ENCODE results near the gene ARL4D.

Gene ARL4D, protein sequence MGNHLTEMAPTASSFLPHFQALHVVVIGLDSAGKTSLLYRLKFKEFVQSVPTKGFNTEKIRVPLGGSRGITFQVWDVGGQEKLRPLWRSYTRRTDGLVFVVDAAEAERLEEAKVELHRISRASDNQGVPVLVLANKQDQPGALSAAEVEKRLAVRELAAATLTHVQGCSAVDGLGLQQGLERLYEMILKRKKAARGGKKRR

DNA sequence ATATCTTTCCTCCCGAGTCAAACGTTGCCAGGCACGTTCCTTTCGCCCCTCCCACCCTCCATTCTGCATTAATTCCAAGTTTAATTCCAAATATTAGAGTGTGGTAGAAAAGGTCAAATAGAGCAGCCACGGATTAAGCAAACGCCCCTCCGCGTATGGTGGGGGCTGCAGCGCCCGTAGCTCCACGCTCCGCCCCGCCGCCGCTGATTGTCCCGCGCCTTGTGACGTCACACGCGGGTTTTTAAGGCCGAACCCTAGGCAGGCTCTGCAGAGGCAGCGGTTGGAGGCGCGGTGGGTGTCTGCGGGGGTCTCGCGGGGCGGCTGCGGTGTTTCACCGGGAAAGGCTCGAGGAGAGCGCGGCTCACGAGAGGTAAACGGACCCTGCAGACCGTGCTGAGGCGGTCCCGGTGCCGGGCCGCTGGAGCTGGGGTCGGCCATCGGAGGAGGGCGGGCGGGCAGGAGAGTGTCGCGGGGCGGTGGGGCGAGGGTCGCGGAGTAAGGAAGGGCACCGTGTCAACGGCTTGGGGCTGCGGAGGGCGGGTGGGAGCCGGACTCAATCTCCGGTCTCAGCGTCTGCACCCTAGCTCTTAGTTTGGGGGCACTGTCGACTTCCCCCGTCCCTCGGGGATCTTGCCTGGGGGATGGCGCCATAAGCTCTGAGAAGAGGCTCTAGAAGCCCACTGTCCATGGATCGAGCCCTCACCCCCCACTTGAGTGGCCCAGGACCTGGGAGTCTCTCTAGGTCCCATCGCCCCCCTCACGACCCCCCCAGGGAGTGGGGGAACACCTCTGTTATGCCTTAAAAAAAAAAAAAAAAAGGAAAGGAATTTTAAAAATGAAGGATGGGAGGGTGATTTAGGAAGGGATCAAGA is at the start of gene ARL4D:
TSS of gene ARL4D (plus strand) at position 270 of the 872 bp plus-strand sequence. CDS start 740 bp downstream, outside the sequence.
- H3K4me3 ChIP-seq (ENCODE audit: low read depth, low read length) = peak within 1 kb of the TSS; percentile 65
- peak within 1 kb of the TSS; percentile 38; the same call in 1 of the 2 replicates for H3K27ac ChIP-seq (ENCODE audit: extremely low read depth, low read depth, low read length)
- H3K4me1 ChIP-seq (ENCODE audit: control insufficient read depth, insufficient read depth, low read length) = peaks cover 6% of the 10 kb centered on the region; the same call in 1 of the 2 replicates
- peaks cover 0 to 18% of the 10 kb centered on the region in 2 experiments; a peak in 1 of 3 replicates for H3K36me3 ChIP-seq (ENCODE audit: control insufficient read depth in 2 of 2, insufficient read depth in 1 of 2, low read length in 2 of 2)
- H3K9me3 ChIP-seq (ENCODE audit: control insufficient read depth, insufficient read depth, low read depth, low read length) = no peaks in the 10 kb centered on the region
- ChIA-PET POLR2A (interaction anchor here (0.6 to 5.6 kb wide), 40 partner anchors 10 to 401 kb away, joined by 3 to 76 read pairs (median 4); partner anchors contain the start of genes BRCA1, DHX8 and RPL27), CTCF (interaction anchor here (0.6 to 12.6 kb wide), 10 partner anchors 11 to 401 kb away, joined by 3 to 406 read pairs (median 4); partner anchors contain the start of genes DHX8 and RPL27)
- no peak for TF ChIP-seq MZF1 (tag by site-specific recombination; IDR thresholded peaks at IDR 0.05; ENCODE audit: borderline replicate concordance)
- peak; percentile 60 for TF ChIP-seq EGR2 (tag by site-specific recombination; IDR thresholded peaks at IDR 0.05; ENCODE audit: low read depth)
- peak; percentile 62 for TF ChIP-seq KLF1 (tag by site-specific recombination; IDR thresholded peaks at IDR 0.05)
- TF ChIP-seq, protein P1, sequence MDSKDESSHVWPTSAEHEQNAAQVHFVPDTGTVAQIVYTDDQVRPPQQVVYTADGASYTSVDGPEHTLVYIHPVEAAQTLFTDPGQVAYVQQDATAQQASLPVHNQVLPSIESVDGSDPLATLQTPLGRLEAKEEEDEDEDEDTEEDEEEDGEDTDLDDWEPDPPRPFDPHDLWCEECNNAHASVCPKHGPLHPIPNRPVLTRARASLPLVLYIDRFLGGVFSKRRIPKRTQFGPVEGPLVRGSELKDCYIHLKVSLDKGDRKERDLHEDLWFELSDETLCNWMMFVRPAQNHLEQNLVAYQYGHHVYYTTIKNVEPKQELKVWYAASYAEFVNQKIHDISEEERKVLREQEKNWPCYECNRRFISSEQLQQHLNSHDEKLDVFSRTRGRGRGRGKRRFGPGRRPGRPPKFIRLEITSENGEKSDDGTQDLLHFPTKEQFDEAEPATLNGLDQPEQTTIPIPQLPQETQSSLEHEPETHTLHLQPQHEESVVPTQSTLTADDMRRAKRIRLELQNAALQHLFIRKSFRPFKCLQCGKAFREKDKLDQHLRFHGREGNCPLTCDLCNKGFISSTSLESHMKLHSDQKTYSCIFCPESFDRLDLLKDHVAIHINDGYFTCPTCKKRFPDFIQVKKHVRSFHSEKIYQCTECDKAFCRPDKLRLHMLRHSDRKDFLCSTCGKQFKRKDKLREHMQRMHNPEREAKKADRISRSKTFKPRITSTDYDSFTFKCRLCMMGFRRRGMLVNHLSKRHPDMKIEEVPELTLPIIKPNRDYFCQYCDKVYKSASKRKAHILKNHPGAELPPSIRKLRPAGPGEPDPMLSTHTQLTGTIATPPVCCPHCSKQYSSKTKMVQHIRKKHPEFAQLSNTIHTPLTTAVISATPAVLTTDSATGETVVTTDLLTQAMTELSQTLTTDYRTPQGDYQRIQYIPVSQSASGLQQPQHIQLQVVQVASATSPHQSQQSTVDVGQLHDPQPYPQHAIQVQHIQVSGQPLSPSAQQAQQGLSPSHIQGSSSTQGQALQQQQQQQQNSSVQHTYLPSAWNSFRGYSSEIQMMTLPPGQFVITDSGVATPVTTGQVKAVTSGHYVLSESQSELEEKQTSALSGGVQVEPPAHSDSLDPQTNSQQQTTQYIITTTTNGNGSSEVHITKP (tag by site-specific recombination; IDR thresholded peaks at IDR 0.05) = peak; percentile 99
- TF ChIP-seq ZBTB8A (tag by site-specific recombination; IDR thresholded peaks at IDR 0.05) = peak; percentile 77
- TF ChIP-seq, protein P2, sequence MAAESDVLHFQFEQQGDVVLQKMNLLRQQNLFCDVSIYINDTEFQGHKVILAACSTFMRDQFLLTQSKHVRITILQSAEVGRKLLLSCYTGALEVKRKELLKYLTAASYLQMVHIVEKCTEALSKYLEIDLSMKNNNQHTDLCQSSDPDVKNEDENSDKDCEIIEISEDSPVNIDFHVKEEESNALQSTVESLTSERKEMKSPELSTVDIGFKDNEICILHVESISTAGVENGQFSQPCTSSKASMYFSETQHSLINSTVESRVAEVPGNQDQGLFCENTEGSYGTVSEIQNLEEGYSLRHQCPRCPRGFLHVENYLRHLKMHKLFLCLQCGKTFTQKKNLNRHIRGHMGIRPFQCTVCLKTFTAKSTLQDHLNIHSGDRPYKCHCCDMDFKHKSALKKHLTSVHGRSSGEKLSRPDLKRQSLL (tag by site-specific recombination; IDR thresholded peaks at IDR 0.05) = no peak
- peak; percentile 52; the same call in 1 of the 2 replicates for TF ChIP-seq ZNF335 (tag by site-specific recombination; conservative IDR thresholded peaks at IDR 0.05)
- peak; percentile 64 for TF ChIP-seq GLIS1 (tag by site-specific recombination; IDR thresholded peaks at IDR 0.05)
- 0 out of 2 replicates have a peak, but pooled peaks have one; percentile 43 for TF ChIP-seq ZNF660 (tag by site-specific recombination; IDR thresholded peaks at IDR 0.05)
- no peak for TF ChIP-seq HOXA7 (CRISPR knock-in tag; IDR thresholded peaks at IDR 0.05; ENCODE audit: borderline replicate concordance)
- no peak for TF ChIP-seq SCRT1 (tag by site-specific recombination; IDR thresholded peaks at IDR 0.05; ENCODE audit: borderline replicate concordance)
- TF ChIP-seq ZNF266 (tag by site-specific recombination; IDR thresholded peaks at IDR 0.05; ENCODE audit: low read depth) = no peak
- TF ChIP-seq KLF16 (tag by site-specific recombination; IDR thresholded peaks at IDR 0.05) = peak; percentile 53; the same call in 1 of the 2 replicates
- TF ChIP-seq, protein P3, sequence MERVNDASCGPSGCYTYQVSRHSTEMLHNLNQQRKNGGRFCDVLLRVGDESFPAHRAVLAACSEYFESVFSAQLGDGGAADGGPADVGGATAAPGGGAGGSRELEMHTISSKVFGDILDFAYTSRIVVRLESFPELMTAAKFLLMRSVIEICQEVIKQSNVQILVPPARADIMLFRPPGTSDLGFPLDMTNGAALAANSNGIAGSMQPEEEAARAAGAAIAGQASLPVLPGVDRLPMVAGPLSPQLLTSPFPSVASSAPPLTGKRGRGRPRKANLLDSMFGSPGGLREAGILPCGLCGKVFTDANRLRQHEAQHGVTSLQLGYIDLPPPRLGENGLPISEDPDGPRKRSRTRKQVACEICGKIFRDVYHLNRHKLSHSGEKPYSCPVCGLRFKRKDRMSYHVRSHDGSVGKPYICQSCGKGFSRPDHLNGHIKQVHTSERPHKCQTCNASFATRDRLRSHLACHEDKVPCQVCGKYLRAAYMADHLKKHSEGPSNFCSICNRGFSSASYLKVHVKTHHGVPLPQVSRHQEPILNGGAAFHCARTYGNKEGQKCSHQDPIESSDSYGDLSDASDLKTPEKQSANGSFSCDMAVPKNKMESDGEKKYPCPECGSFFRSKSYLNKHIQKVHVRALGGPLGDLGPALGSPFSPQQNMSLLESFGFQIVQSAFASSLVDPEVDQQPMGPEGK (tag by site-specific recombination; IDR thresholded peaks at IDR 0.05) = peak; percentile 95
- TF ChIP-seq, protein P4, sequence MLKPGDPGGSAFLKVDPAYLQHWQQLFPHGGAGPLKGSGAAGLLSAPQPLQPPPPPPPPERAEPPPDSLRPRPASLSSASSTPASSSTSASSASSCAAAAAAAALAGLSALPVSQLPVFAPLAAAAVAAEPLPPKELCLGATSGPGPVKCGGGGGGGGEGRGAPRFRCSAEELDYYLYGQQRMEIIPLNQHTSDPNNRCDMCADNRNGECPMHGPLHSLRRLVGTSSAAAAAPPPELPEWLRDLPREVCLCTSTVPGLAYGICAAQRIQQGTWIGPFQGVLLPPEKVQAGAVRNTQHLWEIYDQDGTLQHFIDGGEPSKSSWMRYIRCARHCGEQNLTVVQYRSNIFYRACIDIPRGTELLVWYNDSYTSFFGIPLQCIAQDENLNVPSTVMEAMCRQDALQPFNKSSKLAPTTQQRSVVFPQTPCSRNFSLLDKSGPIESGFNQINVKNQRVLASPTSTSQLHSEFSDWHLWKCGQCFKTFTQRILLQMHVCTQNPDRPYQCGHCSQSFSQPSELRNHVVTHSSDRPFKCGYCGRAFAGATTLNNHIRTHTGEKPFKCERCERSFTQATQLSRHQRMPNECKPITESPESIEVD (tag by site-specific recombination; IDR thresholded peaks at IDR 0.05) = no peak
- peak; percentile 68 for TF ChIP-seq ZBTB17 (tag by site-specific recombination; IDR thresholded peaks at IDR 0.05)
- TF ChIP-seq, protein P5, sequence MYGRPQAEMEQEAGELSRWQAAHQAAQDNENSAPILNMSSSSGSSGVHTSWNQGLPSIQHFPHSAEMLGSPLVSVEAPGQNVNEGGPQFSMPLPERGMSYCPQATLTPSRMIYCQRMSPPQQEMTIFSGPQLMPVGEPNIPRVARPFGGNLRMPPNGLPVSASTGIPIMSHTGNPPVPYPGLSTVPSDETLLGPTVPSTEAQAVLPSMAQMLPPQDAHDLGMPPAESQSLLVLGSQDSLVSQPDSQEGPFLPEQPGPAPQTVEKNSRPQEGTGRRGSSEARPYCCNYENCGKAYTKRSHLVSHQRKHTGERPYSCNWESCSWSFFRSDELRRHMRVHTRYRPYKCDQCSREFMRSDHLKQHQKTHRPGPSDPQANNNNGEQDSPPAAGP (tag by site-specific recombination; IDR thresholded peaks at IDR 0.05) = 0 out of 2 replicates have a peak, but pooled peaks have one; percentile 58
- peak; percentile 85 for TF ChIP-seq ZNF600 (tag by site-specific recombination; IDR thresholded peaks at IDR 0.05)
- peak; percentile 54; the same call in 1 of the 2 replicates for TF ChIP-seq SP7 (tag by site-specific recombination; IDR thresholded peaks at IDR 0.05)
- 0 out of 2 replicates have a peak, but pooled peaks have one; percentile 6 for TF ChIP-seq KLF10 (tag by site-specific recombination; IDR thresholded peaks at IDR 0.05)
- TF ChIP-seq, protein P6, sequence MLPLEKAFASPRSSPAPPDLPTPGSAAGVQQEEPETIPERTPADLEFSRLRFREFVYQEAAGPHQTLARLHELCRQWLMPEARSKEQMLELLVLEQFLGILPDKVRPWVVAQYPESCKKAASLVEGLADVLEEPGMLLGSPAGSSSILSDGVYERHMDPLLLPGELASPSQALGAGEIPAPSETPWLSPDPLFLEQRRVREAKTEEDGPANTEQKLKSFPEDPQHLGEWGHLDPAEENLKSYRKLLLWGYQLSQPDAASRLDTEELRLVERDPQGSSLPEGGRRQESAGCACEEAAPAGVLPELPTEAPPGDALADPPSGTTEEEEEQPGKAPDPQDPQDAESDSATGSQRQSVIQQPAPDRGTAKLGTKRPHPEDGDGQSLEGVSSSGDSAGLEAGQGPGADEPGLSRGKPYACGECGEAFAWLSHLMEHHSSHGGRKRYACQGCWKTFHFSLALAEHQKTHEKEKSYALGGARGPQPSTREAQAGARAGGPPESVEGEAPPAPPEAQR (tag by site-specific recombination; IDR thresholded peaks at IDR 0.05) = no peak
- peak; percentile 83 for TF ChIP-seq ZNF501 (tag by site-specific recombination; IDR thresholded peaks at IDR 0.05)
- peak; percentile 65; the same call in 1 of the 2 replicates for TF ChIP-seq ZFHX2 (tag by site-specific recombination; conservative IDR thresholded peaks at IDR 0.05)
- TF ChIP-seq ZNF324 (tag by site-specific recombination; IDR thresholded peaks at IDR 0.05) = peak; percentile 58; the same call in 1 of the 2 replicates

Measured in HEK293 (cell line).